Large intestine (tissue), 3 donors: ENCODE results near the gene TENM4. TPM values are rescaled to one million over a fixed set of nuclear protein-coding genes. Genes with fewer than 3 reads are reported as not detected.

ENCODE experiments used
- DNase-seq, 2 donors: peaks; one replicate each; pipeline versions ENCODE4 v3.0.0 to v3.0.0-alpha.2; 2013
- H3K27ac ChIP-seq: one replicate; pipeline ENCODE4 v1.5.1; 2013; ENCODE audit warnings: low read length
- H3K27me3 ChIP-seq: 2 replicates; pipeline ENCODE4 v1.6.1; 2013; ENCODE audit warnings: low read length; ENCODE audit not compliant: control insufficient read depth, insufficient read depth
- H3K36me3 ChIP-seq: 2 replicates; pipeline ENCODE4 v1.6.1; 2013; ENCODE audit warnings: low read length; ENCODE audit not compliant: control insufficient read depth, insufficient read depth
- H3K4me1 ChIP-seq: one replicate; pipeline ENCODE4 v1.6.1; 2013; ENCODE audit warnings: low read length; ENCODE audit not compliant: control insufficient read depth, insufficient read depth
- H3K4me3 ChIP-seq: one replicate; pipeline ENCODE4 v1.5.1; 2013; ENCODE audit warnings: low read length
- H3K9me3 ChIP-seq: one replicate; pipeline ENCODE4 v1.6.1; 2013; ENCODE audit warnings: mild to moderate bottlenecking, low read depth, low read length, moderate library complexity; ENCODE audit not compliant: control insufficient read depth
- WGBS: methylation state at CpG from one replicate; pipeline ENCODE4 v1.1.5; 2013; ENCODE audit warnings: low lambda C conversion rate; ENCODE audit not compliant: insufficient coverage; 5-methylcytosine and 5-hydroxymethylcytosine counted together
- polyA plus RNA-seq: library from polyadenylated mRNA; unstranded; fragments of 120-200 nt; gene quantifications from one replicate; pipeline ENCODE4 v1.2.1, GENCODE V29; 2013

Gene TENM4
- polyA plus RNA-seq, 1 donor, result 2.1 TPM

GRCh38 chr11:78735711-78736110, 705.1 kb downstream of the TENM4 start:
- no peaks in the 10 kb centered on the region for H3K4me1 ChIP-seq
- no peak overlapping the region for H3K27ac ChIP-seq
- H3K27me3 ChIP-seq, result no peaks in the 10 kb centered on the region
- DNase-seq, result no peak
- H3K4me3 ChIP-seq, result no peak overlapping the region
- H3K36me3 ChIP-seq, result no peaks in the 10 kb centered on the region
- no peaks in the 10 kb centered on the region for H3K9me3 ChIP-seq

DNA sequence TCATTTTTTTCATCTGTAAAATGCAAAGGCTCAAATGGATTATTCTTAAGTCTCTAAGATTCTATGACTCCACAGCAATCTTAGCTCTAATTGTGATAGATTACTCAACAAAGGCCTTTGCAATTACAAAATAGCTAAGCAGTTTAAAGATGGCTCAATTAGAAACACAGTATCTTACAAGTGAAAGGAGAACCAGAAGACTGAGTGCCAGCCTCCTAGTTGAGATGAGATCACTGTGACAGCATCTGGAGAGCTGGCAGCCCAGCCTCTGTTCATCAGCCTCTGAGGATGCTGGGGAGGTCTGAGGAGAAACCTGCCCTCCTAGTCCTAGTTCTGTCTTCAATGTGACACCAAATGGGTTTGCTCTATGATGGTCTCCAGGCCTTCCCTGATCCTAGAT, 707.8 kb downstream of the TENM4 start:
- Histone ChIP-seq H3K27me3 (peaks cover 3% of the 10 kb centered on the region), H3K4me3 (no peak overlapping the region), H3K9me3 (no peaks in the 10 kb centered on the region), H3K27ac (no peak overlapping the region), H3K4me1 (no peaks in the 10 kb centered on the region), H3K36me3 (no peaks in the 10 kb centered on the region)
- no peak for DNase-seq

GRCh38 chr11:78732246-78732645, 708.6 kb downstream of the TENM4 start:
- no peak for DNase-seq
- Histone ChIP-seq H3K27ac (no peak overlapping the region), H3K27me3 (peaks cover 3% of the 10 kb centered on the region), H3K36me3 (no peaks in the 10 kb centered on the region), H3K4me1 (no peaks in the 10 kb centered on the region), H3K9me3 (no peaks in the 10 kb centered on the region), H3K4me3 (no peak overlapping the region)
- 60% methylated on average over 1 of the region's 11 CpGs for WGBS

DNA sequence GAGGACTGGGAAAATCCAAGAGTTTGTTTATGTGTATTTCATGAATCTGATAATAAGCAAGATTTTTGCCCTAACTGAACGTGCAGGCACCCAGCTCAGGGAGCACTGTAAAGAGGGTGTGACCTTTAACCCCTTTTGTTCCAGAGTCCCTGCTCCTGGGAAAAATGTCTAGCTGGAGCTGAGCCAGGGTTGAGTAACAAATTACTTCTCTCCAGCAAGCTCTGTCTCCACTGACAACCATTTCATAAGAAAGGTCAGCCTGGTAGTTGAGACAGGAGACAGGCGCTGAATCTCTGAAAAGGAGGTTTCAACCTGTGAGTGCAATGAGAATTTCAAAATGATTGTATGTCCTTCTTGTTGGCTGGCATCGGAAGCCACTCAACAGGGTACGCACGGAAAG, 709.8 kb downstream of the TENM4 start:
- no peak overlapping the region for H3K27ac ChIP-seq
- H3K4me1 ChIP-seq, result no peaks in the 10 kb centered on the region
- WGBS, result 87% methylated on average over 3 of the region's 5 CpGs
- peaks cover 3% of the 10 kb centered on the region for H3K27me3 ChIP-seq
- no peak overlapping the region for H3K4me3 ChIP-seq
- no peaks in the 10 kb centered on the region for H3K9me3 ChIP-seq
- no peaks in the 10 kb centered on the region for H3K36me3 ChIP-seq
- DNase-seq, result peak in 1 of 2 donors; percentile 31

DNA sequence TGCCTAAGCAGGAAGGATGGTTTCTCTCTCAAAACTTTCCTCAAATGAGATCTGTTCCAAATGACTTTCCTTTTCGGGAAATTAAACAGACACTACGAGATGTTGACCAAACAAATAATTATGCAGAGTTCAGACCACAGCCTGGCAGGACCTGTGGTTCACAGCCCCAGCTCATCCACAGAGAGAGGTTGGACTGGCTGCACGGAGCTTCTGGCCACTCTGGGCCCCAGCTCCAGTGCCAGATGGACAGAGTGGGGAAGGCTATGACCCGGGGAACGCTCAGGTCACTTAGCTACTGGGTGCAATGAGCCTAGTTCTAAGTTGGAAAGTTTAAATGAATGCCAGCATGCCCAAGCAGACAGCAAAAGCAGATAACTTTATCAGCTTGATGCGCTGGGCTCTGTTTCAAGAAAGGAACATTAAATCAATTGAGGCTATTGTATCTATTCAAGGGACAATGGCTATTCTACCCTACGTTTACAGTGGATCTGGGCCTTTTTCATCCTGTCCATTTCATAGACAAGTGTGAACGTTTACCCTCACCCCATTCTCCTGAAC, 710.5 kb downstream of the TENM4 start:
- no peaks in the 10 kb centered on the region for H3K9me3 ChIP-seq
- 83% methylated on average over 1 of the region's 8 CpGs for WGBS

GRCh38 chr11:78727816-78728215, 713.0 kb downstream of the TENM4 start:
- Histone ChIP-seq H3K36me3 (no peaks in the 10 kb centered on the region), H3K27me3 (peaks cover 3% of the 10 kb centered on the region), H3K9me3 (no peaks in the 10 kb centered on the region), H3K4me1 (no peaks in the 10 kb centered on the region), H3K4me3 (no peak overlapping the region), H3K27ac (no peak overlapping the region)
- no CpG with 5 or more reads among the region's 5 CpGs for WGBS
- DNase-seq, result no peak

More for the DNA sequence above, 710.5 kb downstream of the TENM4 start:
- DNase-seq, result no peak
- H3K27me3 ChIP-seq, result peaks cover 3% of the 10 kb centered on the region
- H3K36me3 ChIP-seq, result no peaks in the 10 kb centered on the region
- no peak overlapping the region for H3K27ac ChIP-seq
- H3K4me3 ChIP-seq, result no peak overlapping the region
- H3K4me1 ChIP-seq, result no peaks in the 10 kb centered on the region

DNA sequence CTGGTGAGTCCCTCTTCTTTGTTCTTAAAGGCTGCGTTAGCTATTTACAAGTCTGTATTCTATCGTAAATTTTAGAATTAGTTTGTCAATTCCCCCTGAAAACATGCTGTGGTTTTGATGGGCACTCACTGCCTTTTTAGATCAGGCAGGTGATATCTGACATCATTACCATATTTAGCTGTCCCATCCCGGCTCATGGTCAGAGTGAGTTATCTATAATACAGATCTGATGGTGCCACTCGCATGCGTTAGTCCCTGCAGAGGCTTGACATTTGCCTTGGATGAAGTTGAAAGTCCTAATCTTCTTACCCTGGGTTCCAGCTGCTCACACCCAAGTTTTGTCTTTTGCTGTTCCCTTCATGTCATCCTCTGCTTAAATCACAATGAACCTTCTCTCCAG, 715.6 kb downstream of the TENM4 start:
- Histone ChIP-seq H3K4me3 (no peak overlapping the region), H3K27me3 (peaks cover 3% of the 10 kb centered on the region), H3K9me3 (no peaks in the 10 kb centered on the region), H3K4me1 (no peaks in the 10 kb centered on the region), H3K36me3 (no peaks in the 10 kb centered on the region), H3K27ac (no peak overlapping the region)
- no peak for DNase-seq
- 100% methylated on average over 1 of the region's 5 CpGs for WGBS

- no peaks in the 10 kb centered on the region for H3K9me3 ChIP-seq
- H3K36me3 ChIP-seq, result no peaks in the 10 kb centered on the region
- no peak for DNase-seq
- H3K4me3 ChIP-seq, result no peak overlapping the region
- WGBS, result no CpG with 5 or more reads among the region's 5 CpGs
- H3K4me1 ChIP-seq, result no peaks in the 10 kb centered on the region
- no peak overlapping the region for H3K27ac ChIP-seq
- no peaks in the 10 kb centered on the region for H3K27me3 ChIP-seq
These were observed 718.0 kb downstream of the TENM4 start for GRCh38 chr11:78722786-78723185.

DNA sequence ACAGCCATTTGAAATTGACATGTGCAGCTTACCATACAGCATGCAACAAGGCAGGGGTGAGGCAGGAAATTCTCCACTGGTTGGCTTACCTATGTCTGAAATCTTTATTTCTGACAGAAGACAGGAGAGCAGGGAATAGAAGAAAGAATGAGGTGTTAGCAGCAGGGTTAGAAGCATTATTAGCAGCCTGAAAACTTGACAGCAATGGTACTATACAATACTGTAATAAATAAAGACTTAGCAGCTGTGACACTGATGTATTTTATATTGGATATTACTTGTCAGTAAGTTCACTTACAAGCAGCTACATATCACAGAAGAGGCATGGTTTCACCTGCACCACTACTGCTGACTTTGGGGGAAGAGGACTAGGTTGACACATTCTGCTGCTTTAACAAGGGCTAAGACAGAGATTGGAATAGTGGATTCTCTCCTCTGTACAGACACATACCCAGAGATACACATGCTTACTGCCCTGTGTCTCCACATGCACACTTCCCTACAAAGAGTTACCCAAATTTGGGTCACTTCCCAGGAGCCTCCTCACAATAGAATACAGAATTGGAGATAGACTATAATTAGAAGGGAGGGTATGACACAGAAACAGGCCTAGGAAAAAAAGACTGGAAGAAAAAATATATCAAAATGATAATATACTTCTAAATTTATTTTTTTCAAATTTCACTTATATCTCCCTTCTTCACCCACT, 720.4 kb downstream of the TENM4 start:
- no peak overlapping the region for H3K4me3 ChIP-seq
- no peaks in the 10 kb centered on the region for H3K4me1 ChIP-seq
- no peaks in the 10 kb centered on the region for H3K9me3 ChIP-seq
- DNase-seq, result no peak
- H3K27me3 ChIP-seq, result no peaks in the 10 kb centered on the region
- H3K36me3 ChIP-seq, result no peaks in the 10 kb centered on the region
- H3K27ac ChIP-seq, result no peak overlapping the region

GRCh38 chr11:78717041-78717440, 723.8 kb downstream of the TENM4 start:
- no peak overlapping the region for H3K27ac ChIP-seq
- no peak overlapping the region for H3K4me3 ChIP-seq

GRCh38 chr11:78715639-78716311, 725.1 kb downstream of the TENM4 start:
- H3K4me3 ChIP-seq, result no peak overlapping the region
- H3K27ac ChIP-seq, result no peak overlapping the region
- no CpG with 5 or more reads among the region's 8 CpGs for WGBS
- peak; percentile 25 to 39 for DNase-seq
- no peaks in the 10 kb centered on the region for H3K27me3 ChIP-seq
- H3K9me3 ChIP-seq, result no peaks in the 10 kb centered on the region
- H3K4me1 ChIP-seq, result no peaks in the 10 kb centered on the region
- no peaks in the 10 kb centered on the region for H3K36me3 ChIP-seq

More at GRCh38 chr11:78717041-78717440, 723.8 kb downstream of the TENM4 start:
- Histone ChIP-seq H3K9me3 (no peaks in the 10 kb centered on the region), H3K4me1 (no peaks in the 10 kb centered on the region), H3K27me3 (no peaks in the 10 kb centered on the region), H3K36me3 (no peaks in the 10 kb centered on the region)
- DNase-seq, result no peak
